GM12891 (cell line): Measurements from ENCODE around the gene TBC1D10B.

Experiments used
- PAX5 ChIP-seq: IDR thresholded peaks from 2 replicates; pipeline ENCODE4 v1.6.1; 2011; ENCODE audit warnings: low read length, moderate library complexity, mild to moderate bottlenecking; ENCODE audit not compliant: insufficient read depth, severe bottlenecking
- POLR2A ChIP-seq: IDR thresholded peaks from 2 replicates; pipeline ENCODE4 v1.6.1; 2011; ENCODE audit warnings: low read depth, low read length, control low read depth
- POLR2AphosphoS5 ChIP-seq: IDR thresholded peaks from 2 replicates; pipeline ENCODE4 v1.6.1; 2011; ENCODE audit warnings: low read depth, low read length, control low read depth
- SPI1 ChIP-seq: IDR thresholded peaks from 2 replicates; pipeline ENCODE4 v1.6.1; 2011; ENCODE audit warnings: low read depth, low read length, control low read depth
- TAF1 ChIP-seq: IDR thresholded peaks from 2 replicates; pipeline ENCODE4 v1.6.1; 2011; ENCODE audit warnings: low read depth, low read length, control low read depth

DNA sequence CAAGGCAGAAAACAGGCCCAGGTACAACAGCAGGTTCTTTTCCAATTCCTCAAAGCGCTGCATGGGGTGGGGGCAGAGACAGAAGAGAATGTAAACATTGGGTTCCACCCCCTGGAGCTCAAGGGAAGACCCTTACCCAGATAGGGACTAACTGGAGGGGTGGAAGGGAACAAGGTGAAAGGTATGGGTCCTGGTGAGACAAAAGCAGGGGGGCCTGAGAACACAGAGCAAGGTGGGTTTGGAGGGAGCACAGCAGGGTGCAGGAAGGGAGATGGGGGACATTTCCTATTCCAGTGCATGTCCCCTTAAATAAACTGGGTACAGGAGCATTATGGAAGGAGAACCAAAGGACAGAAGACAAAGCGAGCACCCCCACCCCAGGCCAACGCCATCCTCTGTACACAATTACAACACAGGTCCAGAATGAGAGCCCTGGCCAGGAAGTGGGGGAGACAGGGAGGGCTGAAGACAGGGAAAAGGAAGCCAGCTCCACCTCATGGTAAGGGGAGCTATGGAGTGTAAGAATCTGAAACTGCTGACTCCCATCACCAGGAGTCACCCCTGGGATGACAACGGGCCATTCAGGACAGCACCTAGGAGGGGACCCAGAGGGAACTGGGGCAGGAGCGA is 13.1 kb downstream of the TBC1D10B start:
- TF ChIP-seq POLR2AphosphoS5 (no peak), PAX5 (no peak), POLR2A (no peak), TAF1 (no peak), SPI1 (no peak)
